NCI-H1092 (cell line): ENCODE results near the gene POLR3F.
"Not testable (repeated sequence)": the region's sequence is repeated elsewhere in the genome, so short reads cannot be mapped to it uniquely, and the experiment has no call there.

ENCODE experiments used
- DNase-seq: peaks from one replicate; lab custom pipeline; 2025; lab: John Stamatoyannopoulos, UW

Gene POLR3F, protein sequence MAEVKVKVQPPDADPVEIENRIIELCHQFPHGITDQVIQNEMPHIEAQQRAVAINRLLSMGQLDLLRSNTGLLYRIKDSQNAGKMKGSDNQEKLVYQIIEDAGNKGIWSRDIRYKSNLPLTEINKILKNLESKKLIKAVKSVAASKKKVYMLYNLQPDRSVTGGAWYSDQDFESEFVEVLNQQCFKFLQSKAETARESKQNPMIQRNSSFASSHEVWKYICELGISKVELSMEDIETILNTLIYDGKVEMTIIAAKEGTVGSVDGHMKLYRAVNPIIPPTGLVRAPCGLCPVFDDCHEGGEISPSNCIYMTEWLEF

DNA sequence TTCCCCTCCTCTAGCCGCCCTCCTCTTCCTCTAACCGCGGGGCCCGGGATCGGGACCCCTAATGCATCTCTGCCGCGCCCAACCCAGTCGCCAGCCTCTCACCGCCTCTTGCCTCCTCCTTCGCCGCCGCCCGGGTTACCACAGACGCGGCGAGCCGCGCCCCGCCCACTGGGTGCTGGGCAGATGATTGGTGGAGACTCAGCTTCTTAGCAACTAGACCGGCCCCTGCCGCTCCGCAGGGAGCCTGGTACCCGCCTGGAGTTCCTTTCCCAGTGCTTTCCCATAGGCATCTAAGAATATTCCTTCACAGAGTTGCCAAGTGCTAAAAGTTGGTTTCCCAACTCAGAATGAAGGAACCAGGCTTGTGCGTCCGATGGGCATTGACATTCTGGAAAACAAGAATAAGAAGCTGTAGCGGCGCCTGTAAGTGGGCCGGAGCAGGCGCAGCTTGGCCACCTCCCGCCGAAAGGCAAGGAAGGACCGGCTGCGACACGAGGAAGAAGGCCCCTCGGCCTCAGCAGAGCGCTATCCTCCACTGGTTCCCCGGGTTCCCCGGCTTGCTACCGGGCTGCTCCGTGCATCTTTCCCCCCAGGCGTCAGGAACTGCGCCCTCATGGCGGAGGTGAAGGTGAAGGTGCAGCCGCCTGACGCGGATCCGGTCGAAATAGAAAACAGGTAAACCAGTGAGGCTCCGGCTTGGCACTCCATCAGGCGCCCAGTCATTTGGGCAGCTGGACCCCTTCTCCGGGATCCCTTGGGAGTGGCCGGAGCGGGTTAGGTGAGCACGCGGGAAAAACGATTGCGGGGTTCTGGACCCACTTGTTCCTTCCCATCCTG is at the start of gene POLR3F, which contains the start of gene DZANK1:
TSS of gene POLR3F (plus strand) at position 497 of the 837 bp plus-strand sequence. CDS start at position 614, 117 bp downstream.
TSS of gene DZANK1 (minus strand) at position 137 of the 837 bp plus-strand sequence. CDS start 1,672 bp downstream, outside the sequence.
- DNase-seq = peak; percentile 92

DNA sequence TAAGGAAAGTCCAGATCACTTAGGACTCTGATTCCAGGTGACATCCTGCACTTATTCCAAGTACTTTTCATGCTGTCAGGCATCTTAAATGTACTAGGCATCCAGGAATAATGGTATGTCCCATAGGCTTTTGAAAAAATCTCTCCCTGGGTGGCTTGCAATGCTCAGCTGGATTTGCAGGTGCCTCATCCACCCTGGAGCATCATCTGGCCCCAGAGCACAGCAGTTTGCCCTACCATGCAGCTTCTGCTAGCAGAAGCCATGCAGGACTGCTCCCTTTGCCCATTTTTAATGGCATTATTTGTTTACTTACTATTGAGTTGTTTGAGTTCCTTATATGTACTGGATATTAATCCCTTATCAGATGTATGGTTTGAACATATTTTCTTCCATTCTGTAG is 45.6 kb upstream of the POLR3F start:
- DNase-seq = no peak

DNA sequence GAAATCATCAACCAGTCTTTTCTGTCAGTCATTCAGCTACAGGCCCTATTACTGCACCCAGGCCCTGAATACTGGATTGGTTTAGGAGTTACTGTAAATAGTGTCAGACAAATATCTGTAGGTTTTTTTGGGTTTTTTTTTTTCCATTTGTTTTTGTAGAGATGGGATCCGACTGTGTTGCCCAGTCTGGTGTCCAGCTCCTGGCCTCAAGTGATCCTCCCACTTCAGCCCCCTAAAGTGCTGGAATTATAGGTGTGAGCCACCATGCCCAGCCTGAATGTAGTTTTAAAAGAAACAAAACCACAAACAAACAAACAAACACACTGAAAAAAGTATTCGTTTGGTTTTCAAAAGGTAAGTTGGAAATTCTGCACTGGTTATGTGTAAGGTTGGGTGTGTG is 40.0 kb upstream of the POLR3F start:
- DNase-seq = no peak

DNA sequence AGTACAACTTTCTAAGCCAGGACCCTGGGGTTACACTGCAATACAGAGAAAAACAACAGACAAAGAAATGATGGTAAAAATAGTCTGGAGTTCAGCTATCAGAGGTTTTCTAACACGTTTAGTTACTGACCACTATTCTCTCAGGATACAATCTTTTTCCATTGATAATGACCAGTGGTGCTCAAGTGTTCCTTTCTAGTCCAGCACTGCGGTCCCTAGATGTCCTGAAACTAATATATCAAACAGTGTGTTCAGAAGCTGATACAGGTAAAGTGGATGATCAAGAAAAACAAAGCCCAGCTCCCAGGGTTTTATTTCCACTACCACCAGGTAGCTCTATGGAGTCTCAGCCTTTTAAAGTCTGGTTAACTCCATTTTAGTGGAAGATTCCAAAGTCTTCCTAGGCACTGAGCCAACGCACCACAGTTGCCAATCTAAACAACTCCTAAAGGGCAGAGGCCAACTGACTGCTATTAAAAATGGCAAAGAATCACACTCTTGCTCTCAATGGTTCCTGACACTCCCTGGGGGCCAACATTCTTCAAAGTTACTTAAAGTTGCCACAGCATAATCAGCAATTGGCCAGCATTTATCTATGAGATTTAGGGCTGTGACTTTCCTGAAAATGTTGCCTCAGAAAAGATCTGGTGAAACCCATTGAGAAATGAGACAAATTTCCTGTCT is 38.6 kb upstream of the POLR3F start:
- DNase-seq = no peak

DNA sequence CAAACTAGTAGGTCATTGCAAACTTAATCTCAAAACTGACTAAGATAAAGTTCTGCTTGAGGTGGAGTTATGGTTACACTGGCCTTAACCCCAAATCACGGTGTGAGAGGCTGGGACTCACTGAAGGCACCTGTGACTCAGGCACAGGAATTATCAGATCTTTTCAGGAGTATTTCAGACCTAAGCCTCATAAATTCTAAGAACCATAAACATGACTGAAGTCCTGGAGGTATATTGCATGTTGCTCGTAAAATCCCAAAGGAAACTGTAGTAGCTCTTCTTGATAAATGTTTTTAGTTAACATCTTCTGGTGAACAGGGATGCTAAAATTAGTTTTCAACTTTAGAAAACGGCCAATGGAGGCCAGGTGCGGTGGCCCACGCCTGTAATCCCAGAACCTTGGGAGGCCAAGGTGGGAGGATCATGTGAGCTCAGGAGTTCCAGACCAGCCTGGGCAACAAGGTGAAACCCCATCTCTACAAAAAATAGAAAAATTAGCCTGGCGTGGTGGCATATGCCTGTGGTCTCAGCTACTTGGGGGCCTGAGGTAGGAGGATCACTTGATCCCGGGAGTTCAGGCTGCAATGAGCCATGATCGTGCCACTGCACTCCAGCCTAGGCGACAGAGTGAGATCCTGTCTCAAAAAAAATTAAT is 36.9 kb upstream of the POLR3F start:
- DNase-seq = no peak

DNA sequence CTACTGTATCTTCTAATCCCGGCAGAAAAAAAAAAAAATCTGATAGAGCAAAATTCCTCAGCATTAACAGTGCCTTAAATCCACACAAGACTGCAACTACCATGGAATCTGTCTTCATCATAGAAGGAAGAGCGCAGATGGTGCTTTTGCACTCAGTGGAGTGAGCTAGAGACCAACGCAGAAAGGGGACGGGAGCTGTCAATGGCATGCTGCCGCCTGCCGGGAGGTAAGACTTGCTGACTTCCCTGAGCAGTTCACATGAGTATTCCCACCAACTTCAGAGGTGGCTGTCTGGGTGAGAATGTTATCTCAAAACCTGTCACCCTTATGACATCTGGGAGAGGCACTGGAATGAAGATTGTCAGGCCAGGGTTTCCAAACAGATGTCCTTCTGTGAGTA is 36.0 kb upstream of the POLR3F start:
- no peak for DNase-seq

DNA sequence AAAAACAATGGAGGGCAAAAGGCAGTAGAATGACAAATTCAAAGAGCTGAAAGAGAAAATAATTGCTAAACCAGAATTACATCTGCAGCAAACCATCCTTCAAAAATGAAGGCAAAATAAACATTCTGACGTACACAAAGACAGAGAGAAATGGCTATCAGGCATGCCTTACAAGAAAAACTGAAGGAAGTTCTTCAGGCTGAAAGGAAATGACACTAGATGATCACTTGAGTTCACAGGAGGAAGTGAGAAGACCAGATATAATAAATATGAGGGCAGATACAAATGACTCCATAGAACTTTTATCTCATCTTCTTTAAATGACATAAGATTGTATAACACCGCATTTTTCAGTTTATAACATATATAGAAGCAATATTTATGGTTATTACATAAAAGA is 30.3 kb upstream of the POLR3F start:
- no peak for DNase-seq

DNA sequence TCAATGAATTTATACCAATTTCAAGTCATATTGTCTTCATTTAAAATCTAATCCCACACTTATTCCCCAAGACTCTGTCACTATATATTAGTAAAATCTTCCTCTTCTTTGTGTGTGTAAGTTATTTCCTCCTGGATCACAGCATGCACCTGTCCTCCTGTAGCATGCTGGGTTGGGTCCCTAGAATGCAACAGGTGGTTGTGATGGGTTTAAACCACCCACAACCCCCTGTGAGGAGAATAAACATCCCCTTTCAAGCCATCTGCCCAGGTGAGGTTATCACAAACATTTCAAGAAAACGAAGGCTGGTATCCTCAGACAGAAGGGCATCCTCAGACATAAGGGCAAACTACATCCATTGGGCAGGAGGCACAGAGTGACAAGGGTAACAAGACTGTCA is 26.8 kb upstream of the POLR3F start:
- no peak for DNase-seq

DNA sequence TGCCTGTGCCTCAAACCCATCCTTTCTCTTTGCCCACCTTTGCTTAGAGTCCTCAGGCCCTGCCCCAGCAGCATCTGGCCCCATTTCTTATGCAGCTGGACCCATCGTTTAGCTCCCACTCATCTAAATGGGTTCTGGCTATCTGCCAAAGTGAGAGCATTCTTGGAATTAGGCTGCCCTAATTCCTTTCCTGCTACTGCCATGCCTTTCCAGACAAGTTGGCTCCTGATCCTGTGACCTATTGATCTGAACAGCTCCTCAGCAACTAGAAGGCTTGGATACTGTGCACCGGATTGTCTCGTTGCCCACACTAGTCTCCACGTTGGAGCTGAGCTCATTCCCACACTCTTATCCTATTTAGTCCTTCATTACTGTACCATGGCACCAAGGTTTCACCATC is 23.3 kb upstream of the POLR3F start:
- peak; percentile 22 for DNase-seq

DNA sequence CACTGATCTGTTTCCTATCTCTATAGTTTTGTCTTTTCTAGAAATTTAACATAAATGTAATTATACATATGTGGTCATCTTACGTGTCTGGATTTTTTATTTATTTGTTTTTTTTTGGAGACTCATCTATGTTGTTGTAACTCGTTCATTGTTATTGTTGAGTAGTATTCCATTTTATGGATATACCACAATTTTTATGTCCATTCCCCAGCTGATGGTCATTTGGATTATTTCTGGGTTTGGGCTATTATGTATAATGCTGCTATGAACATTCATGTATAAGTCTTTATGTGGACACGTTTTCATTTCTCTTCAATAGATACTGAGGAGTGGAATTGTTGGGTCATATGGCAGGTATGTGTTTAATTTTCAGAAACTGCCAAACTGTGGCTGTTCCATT is 10.6 kb upstream of the POLR3F start:
- no peak for DNase-seq

DNA sequence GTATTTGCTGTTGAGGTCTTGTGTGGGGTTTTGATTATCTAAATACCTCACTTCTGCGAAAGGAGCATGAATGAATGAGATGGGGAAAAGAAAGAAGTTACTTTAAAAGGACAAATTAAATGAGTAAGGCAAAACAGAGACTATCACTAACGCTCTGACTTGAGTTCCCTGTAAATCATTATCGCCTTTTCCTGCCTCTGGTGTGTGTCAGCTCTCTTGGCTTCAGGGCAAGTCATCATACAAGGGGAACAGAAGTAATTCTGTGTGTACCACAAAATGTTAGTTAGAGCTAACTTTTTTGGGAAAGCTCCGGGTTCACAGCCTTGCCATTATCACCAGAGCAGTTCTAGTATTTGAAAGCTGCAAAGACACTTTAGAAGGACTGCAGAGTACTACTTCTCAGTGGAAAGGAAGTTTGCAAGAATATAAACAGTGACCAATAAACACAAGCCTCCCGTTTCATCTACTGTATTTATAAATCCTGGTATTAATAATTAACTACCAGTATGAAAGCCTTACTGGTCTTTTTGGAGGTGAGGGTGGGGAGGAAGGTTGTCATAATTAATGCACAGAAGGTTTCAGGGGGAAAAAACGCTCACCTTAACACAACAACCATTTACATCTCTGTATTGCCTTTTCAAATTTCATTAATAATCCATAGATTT is 1.5 kb upstream of the POLR3F start:
- DNase-seq = no peak

DNA sequence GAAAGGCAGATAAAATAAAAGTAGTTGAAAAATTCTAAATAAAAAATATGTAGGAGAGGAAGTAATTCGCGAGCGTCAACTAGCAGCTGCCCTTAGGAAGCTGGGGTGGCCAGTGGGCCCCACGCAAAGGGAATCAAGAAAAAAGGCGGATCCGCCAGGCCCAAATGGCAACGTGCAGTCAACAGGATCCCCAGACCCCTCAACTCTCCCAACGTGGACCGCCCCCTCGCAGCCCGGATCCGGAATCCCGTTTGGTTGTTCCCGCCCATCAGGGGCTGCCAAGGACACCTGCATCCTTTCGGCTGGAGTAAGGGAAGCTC is 656 bp upstream of the POLR3F start:
- DNase-seq = peak; percentile 82

DNA sequence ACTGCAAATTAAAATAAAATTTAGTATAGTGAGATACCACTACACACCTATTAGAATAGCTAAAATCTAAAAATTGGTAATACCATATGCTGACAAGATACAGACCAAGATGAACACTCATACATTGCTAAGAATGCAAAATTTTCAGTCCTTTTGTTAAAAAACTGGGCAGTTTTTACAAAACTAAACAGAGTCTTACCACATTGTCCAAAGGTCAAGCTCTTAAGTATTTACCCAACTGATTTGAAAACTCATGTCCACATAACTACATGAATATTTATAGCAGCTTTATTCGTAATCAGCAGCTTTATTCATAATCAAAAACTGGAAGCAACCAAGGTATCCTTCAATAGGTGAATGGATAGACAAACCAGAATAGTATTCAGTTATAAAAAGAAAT is 10.0 kb downstream of the POLR3F start:
- no peak for DNase-seq

DNA sequence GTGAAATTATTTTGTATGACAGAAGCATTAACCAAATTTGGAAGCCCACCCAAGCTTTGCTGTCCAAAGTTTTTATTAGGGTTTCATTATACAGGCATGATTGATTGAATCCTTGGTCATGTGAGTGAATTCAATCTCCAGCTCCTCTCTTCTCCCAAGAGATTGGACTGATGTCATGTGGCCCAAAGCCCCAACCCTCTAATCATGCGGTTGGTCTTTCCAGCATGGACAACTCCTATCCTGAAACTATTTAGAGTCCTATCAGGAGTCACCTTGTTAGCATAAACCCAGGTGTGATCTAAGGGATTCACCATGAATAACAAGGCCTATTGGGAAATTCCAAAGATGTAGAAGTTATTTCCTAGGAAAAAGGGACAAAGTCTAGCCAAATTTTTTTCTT is 10.6 kb downstream of the POLR3F start:
- DNase-seq = no peak

DNA sequence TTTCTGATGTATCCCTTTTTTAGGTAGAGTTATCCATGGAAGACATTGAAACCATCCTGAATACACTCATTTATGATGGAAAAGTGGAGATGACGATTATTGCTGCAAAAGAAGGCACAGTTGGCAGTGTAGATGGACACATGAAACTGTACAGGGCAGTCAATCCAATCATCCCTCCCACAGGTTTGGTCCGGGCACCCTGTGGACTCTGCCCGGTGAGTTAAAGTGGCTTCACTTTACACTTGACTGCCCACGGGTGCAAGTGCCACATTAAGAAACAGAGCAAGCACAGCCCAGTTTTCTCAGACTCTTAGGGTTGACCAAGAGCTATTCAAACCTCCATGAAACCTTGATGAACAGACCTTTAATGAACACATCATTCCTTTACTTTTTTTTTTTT is 14.4 kb downstream of the POLR3F start:
- no peak for DNase-seq

DNA sequence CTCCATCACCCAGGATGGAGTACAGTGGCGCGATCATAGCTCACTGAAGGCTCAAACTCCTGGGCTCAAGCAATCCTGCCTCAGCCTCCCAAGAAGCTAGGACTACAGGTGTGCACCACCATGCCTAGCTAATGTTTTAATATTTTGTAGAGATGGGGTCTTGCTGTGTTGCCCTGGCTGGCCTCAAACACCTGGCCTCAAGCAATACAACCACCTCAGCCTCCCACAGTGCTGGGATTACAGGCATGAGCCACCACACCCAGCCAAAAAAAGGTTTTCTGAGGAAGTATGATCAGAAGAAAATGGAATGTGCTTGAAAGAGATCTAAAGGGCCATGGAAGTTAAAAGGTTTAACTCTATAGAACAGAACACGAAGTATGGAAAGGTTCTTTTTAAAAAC is 21.1 kb downstream of the POLR3F start:
- no peak for DNase-seq

DNA sequence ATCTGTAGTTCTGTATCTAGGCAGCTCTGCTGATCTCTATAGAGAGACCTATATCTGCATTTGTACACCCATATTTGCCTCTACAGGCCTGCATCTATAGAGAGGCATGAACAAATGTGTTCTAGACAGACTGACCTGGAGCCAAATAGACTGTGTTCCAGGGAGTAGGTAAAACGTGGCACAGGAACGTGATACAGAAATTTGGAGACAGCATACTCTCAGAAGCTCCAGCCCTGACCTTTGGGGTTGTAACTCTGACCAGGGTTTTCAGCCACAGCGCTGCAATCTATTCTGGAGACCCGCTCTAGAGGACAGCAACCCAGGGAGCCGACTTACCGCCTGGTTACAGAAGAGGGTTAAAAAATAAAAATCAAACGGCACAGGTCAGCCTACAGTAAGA is 28.9 kb downstream of the POLR3F start:
- DNase-seq = no peak

DNA sequence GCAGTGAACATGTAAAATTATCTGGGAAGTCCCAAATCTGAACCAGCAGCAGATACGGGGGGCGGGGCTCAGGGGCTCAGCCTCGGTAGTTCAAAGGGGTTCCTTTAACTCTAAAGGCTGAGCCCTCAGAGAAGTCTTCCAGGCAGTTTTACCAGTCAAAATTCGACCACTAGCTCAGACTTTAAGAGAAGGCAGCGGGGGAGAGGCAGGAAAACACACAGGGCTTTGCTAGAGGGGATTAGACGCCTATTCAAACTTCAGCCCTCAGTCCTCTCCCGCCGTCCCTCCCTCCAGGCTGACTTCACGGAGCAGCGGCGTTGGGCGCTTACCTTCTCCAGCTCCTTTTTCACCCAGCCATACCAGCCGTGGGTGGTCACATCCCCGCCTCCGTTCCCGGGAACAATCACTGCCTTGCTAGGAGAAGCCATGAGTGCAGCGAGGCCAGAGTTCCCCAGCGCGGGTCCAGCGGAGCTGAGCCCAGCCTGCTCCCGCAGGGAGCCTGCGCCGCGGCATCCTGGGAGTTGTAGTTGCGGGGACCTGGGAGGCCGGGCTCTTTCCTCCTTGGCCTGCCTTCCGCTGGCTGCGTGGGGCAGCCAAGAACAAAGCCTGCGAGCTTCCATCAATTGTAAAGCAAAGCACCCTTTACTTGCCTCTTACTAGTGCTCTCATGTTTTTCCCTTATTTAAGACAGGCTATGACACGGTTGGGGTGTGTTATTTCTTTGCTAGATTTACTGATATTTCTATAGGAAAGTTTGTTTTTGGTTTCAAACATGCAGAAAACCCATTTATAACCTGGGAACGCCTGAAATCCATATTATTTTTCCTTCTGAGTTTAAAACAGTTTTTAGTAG is 29.8 kb downstream of the POLR3F start, which contains the start of gene RBBP9:
TSS of gene RBBP9 (minus strand) at position 486 of the 853 bp plus-strand sequence. CDS start at position 428, 58 bp downstream.
- DNase-seq = peak; percentile 75

DNA sequence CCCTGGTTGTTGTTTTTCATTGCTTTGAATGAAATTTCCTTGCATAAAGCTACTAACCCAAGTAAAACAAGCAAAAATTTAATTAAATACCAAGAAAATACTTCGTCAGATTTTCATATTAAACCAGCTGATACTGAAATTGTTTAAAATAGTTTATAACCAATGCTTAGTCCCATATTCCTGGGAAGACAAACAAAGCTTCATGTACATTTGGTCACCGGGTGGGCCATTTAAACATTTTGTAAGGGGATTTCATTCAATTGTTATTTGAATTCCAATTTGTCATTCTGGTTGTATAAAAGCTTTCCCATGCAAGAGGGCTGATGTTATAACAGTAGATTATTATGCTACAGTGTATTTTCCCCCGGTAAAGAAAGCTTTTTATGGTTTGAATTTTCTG is 30.4 kb downstream of the POLR3F start:
- DNase-seq = no peak

DNA sequence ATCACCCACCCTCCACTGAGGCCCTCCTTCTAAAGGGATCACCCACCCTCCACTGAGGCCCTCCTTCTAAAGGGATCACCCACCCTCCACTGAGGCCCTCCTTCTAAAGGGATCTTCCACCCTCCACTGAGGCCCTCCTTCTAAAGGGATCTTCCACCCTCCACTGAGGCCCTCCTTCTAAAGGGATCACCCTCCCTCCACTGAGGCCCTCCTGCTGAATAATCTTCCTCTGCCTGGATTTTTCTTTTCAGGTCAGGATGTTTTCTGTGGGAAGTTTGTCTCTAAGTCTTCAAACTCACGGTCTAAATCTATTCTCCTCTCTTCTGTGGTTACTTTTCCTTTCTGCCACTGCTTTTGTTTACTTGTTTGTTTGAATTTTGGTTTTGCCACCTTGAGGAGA is 34.5 kb downstream of the POLR3F start:
- DNase-seq = not testable (repeated sequence)
